NCI-H2171 treated with DMSO at 0.1 percent for 48 hours (cell line): Measurements from ENCODE around the gene HNRNPUL1.

Experiments
- DNase-seq: peaks from one replicate; lab custom pipeline; 2025; lab: John Stamatoyannopoulos, UW

The HNRNPUL1 gene

DNA sequence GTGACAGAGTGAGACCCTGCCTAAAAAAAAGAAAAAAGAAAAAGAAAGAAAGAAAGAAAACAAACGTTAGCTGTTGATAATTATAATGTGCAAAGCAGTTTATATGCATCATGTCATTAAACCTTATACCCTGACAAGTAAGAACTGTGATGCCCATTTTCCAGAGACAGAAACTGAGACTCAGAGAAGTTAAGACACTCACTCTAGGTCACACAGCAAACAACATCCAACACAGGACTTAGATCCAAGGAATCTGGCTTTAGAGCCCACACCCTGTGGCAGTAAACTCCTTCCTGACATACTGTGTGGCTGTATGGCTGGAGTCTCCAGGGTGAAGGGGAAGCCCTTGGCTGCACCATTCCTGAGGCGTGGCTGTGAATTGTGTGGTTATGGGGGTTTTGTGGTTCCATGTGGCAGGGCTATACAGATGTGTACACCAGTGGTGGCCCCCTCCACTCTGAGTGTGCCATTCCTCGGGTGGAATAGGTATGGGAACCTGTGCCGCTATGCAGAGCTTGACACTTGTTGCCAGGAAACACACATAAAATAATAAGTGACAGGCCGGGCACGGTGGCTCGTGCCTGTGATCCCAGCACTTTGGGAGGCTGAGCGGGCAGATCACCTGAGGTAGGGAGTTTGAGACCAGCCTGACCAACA lies 29.5 kb upstream of the HNRNPUL1 start:
- DNase-seq = no peak

DNA sequence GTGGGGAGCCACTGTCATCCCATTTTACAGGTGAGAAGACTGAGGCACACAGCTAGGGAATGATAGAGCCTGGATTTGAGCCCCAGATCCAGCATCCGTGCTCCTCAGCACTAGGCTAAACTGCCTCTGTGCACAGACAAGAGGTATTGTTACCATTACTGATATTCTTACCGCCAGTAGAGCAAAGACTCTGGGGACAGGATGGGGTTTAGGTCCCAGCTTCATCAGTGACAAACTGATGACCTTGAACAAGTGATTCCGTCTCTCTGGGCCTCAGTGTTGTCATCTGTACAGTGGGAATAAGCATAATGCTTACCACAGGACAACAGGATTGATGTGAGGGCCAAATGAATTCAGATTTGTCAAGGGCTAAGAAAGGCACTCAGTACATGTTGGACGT lies 28.7 kb upstream of the HNRNPUL1 start:
- no peak for DNase-seq

DNA sequence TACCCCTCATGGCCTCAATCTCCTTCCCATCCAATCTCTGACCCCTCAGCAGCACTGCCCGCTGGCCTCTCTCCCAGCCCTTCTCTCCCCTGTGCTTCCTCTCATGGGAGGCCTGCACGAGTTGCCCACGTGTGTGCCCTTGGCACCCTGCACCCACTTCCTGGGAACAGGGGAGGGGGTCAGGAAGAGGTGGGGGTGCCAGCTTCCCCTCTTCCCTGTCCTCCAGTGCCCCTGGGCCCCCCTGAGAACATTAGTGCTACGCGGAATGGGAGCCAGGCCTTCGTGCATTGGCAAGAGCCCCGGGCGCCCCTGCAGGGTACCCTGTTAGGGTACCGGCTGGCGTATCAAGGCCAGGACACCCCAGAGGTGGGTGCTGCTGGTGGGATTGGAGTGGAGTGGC lies 25.9 kb upstream of the HNRNPUL1 start:
- no peak for DNase-seq

DNA sequence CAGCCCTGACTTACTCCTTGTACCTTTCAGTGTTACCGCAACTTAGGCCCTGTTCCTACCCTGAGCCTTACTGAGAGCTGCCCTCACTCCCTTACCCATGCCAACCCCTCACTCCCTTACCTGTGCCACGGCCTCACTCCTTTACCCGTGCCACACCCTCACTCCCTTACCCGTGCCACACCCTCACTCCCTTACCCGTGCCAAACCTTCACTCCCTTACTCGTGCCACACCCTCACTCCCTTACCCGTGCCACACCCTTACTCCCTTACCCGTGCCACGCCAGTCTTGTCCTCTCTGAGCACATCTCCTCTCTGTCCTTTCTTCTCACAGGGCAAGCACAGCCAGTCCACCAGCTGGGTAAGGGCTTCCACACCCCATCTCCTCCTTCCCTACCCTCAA lies 24.8 kb upstream of the HNRNPUL1 start:
- no peak for DNase-seq

DNA sequence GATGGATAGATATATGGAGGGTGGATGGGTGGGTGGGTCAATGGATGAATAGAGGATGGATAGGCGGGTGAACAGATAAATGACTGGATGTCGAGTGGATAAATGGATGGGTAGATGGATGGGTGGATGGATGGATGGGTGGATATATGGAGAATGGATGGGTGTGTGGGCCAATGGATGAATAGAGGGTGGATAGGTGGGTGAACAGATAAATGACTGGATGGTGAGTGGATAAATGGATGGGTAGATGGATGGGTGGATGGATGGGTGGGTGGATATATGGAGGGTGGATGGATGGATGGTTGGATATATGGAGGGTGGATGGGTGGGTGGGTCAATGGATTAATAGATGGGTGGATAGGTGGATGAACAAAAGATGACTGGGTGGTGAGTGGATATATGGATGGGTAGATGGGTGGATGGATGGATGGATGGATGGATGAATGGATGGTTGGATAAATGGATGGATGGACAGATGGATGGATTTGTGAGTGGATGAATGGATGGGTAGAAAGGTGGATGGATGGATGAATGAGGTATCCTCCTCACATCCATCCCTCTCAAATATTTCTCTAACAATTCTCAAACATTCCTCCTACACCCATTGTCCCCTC lies 24.1 kb upstream of the HNRNPUL1 start:
- DNase-seq = no peak

DNA sequence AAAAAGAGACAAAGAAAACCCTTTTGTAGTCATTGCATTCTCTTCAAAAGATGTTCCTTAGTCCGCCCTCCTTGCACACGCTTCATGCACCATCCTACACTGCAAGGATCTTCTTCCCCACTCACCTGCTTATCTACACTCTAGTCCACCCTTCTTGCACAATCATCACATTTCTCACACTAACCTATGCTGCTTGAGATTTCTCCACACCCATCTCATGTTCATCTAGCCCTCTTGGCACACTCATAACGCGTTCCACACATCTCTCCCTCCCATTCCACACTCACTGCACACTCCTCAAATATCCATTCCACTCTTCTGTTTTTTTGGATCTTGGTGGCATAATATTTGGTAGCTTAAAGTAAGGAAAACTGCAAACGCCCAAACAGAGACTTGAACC lies 22.3 kb upstream of the HNRNPUL1 start:
- DNase-seq = no peak

DNA sequence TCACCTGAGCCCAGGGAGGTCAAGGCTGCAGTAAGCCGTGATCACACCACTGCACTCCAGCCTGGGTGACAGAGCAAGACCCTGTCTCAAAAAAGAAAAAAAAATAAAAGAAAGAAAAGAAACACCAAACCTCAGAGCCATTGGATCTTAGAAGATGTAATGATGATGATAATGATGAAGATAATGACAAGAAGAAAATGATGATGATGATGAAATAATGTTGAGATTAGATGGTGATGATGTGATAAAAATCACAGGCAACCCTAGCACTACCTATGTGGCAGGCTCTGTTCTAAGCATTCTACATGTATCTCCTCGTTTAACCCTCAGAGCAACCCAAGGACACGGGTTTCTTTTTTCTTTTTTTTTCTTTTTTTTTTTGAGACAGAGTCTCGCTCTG lies 20.1 kb upstream of the HNRNPUL1 start:
- DNase-seq = no peak

DNA sequence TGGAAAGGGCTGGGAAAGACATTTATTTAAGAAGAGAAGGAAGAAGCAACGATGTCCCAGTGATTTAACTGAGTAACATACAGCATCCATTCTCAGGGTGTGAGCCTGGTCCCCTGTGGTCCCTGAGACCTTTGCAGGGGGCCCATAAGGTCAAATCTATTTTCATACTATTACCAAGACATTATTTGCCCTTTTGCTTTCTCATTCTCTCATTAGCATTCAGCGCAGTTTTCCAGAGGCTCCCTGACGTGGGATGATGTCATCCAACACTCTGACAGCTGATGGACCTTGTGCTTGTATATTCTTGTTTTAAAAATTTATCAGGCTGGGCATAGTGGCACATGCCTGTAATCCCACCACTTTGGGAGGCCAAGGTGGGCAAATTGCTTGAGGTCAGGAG lies 18.3 kb upstream of the HNRNPUL1 start:
- no peak for DNase-seq

DNA sequence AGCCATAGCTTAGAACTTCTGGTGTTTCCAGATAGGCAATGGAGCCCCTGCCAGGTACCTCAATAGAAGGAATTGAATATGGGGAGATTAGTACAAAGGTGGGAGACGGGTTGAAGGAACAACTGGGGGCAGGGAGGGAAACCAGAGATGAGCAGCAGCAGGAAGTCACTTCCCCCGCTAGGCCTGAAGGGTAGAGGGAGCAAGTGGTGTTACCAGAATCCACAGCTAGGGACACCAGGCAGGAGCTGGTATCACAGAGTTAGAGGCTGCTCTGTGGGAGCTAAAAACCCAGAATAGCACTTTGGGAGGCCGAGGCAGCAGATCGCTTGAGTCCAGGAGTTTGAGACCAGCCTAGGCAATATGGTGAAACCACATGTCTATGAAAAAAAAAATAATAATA lies 15.3 kb upstream of the HNRNPUL1 start:
- DNase-seq = no peak

DNA sequence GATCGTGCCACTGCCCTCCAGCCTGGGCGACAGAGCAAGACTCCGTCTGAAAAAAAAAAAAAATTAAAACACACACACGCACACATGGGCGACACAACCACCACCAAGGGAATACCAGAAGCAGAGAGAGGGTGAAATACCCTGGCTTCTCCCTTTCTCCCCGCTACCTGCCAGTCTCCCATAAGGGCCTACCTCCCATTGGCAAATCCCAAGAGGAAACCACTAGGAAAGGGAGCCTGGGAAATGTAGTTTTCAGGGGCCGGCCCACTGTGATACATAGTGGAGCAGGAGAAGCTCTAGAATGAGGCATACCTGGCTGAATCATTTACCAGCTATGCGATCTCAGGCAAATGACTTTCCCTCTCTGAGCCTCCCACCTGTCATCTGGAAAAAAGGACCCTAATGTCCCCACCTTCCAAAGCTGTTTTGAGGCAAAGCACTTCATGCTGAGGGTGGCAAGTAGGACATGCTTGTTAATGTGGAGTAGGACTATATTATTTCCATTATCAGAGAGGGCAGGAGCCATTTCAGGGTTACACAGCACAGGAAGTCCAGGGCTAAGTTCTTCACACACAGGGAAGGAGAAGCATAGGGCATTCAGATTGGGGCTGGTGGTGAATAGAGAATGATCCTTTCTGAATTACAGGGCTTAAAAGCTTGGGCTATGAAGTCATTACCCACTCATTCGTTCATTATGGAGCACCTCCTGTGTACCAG lies 14.3 kb upstream of the HNRNPUL1 start:
- DNase-seq = no peak

DNA sequence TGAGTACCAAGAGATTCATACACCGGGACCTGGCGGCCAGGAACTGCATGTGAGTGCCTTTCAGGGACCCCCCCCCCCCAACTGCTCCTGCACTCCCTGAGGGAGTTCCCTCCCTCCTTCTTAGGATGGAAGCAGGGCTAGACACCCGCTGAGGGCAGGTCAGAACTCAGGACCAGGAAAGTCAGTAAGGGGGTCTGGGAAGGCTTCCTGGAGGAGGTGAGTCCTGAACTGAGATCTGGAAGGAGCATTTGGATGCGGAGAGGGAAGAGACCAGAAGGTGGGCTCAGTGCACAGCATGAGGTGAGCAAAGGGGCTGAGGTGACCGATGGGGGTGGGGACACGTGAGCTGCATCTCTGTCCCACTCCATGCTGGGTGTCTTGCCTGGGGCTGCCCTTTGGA lies 10.5 kb upstream of the HNRNPUL1 start:
- DNase-seq = no peak

DNA sequence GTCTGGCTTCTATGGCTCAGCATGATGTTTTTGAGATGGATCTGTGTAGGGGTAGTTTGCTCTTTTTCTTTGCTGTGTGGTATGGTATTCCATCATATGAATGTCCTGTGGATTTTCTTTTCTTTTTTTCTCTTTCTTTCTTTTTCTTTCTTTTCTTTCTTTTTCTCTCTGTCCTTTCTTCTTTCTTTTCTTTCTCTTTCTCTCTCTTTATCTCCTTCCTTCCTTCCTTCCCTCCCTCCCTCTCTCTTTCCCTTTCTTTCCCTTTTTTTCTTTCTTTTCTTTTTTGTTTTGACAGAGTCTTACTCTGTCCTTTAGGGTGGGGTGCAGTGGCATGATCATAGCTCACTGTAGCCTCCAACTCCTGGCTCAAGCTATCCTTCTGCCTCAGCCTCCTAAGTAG lies 9.0 kb upstream of the HNRNPUL1 start:
- no peak for DNase-seq

DNA sequence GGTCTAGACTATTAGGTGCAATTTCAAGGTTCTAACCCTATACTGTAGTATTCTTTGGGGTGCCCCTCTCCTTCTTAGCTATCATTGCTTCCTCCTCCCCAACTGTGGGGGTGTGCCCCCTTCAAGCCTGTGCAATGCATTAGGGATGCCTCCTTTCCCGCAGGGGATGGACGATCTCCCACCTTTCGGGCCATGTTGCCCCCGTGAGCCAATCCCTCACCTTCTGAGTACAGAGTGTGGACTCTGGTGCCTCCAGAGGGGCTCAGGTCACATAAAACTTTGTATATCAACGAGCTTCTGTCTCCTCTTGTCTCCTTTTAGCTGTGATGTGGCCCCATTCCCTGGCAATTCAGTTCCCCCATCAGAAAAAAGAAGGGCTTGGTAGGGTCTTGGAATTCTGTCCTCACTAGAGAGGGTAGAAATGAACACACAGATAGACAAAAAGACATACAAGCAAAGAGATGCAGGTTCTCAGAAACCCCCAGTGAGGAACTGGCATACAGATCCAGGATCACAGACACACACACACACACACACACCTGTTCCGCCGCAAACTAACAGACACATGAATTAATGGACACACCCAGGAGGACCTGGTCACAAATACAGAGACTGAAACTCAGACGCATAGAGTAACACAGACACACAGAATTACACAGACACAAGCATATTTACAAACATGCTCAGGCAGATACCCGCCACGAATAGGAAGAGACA lies 2.5 kb upstream of the HNRNPUL1 start:
- no peak for DNase-seq

DNA sequence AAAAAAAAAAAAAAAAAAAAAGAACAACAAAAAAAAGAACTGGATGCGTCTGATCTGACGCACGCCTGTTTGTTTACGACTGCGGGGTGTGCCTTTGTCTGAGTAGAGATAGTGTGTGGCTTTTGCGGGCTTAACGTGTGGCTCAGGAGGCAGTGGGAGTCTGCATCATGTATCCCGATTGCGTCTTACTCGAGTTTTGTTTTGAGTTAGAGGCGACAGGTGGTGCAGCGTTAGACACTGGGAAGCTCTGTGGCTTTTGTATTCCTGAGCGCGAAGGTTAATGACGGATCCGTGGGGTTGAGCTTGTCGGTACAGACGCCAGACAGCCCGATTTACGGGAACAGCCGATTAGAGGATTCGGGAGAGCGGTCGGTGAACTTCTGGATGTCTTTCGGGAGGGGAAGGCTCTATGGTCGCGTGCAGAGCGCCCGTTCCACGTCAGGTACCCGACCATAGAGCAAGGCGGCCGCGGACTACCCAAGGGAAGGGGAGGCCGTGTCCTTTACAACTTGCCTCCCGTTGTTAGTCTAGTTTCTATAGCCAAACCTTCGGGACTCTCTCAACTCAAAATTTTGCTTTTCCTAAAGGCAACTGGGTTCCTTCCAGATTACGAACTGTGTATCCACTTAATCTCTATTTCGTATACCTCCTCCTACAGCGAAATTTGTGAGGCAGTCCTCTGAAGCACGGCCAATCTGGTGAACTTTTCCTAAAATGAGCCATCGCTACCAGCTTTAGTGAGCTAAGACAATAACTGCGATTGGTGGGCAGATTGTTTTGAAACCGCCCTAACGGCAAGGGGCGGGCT lies 926 bp upstream of the HNRNPUL1 start:
- peak; percentile 86 for DNase-seq

DNA sequence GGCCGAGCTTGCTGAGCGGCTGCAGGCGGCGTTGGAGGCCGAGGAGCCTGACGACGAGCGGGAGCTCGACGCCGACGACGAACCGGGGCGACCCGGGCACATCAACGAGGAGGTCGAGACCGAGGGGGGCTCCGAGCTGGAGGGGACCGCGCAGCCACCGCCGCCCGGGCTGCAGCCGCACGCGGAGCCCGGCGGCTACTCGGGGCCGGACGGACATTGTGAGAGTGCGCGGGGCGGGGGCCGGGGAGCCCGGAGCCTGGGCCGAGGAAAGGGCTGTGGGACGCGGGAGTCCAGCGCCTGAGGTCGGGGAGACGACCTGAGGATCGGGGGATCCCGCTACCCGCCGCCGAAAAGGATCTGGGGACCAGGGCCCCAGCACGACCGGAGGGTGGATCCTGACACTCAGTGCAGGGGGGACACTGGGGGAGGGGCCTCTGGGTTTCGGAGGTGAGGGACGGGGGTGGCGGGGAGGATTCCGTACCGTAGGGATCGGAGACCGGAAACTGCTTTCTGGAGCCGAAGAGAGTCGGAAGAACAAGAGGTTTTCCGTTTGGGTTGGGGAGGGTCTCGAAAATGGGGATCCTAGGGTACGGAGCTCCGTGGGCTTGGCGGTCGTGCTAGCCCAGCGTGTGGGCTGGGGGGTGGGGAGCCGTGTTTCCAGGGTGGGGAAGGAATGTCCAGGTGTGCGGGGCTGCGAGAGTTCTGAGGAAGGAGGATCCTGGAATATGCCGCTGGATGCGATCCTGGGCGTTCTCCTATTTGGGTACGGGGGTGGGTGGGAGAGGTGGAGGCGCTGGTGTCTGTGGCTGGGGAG lies 616 bp downstream of the HNRNPUL1 start:
- peak; percentile 40 for DNase-seq

DNA sequence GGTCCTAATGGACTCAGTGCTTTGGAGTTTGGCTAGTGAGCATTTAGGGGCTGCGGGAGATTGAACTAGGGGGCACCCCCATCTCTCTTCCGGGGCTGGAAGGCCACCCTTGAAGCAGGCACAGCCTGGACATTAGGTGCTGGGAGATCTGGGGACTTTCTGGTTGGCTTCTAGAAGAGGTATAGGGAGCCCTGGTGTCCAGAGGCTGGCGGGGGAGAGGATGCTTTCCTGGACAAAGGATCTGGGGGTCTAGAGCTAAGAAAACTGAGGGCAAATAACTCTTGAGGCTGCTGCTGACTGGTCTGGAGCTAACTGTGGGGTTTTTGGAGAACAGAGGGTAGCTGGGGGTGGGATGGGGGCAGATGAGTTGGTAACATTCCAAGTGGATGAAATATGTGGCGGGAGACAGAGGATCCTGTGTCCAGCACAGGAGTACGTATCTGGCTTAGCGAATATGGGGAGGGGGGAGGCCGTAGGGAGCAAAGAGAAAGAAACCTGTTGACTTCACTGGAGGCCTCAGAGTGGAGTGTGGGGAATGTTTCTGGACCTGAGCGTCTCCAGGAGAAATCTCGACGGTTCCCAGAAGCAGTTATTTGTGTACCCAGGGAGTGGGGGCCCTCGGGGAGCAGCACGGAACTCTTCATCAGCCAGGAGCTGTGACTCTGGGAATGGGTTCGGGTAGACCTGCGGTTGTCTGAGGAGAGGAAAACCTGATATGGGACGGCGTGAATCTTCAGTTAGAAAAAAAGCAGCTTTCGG lies 1.4 kb downstream of the HNRNPUL1 start:
- DNase-seq = no peak

DNA sequence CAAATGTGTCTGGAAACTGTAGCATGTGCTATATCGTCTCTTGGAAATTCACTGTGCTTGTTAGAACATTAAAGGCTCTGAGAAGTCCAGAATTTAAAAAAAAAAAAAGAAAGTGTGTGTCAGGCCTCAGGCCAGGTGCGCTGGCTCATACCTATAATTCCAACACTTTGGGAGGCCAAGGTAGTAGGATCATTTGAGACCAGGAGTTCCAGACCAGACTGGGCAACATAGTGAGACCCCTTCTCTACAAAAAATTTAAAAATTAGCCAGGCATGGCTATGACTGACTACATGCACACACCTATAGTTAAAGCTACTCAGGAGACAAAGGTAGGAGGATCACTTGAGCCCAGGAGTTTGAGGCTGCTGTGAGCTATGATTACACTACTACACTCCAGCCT lies 4.9 kb downstream of the HNRNPUL1 start:
- DNase-seq = no peak

DNA sequence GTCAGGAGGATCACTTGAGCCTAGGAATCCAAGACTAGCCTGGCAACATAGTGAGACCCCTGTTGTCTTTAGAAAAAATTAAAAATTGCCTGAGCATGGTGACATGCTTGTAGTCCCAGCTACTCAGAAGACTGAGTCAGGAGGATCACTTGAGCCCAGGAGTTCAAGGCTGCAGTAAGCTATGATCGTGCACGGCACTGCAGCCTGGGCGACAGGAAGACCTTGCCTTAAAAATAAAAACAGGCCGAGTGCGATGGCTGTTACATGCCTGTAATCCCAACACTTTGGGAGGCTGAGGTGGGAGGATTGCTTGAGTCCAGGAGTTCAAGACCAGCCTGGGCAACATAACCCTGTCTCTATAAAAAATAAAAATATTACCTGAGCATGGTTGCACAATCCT lies 5.4 kb downstream of the HNRNPUL1 start:
- DNase-seq = no peak

DNA sequence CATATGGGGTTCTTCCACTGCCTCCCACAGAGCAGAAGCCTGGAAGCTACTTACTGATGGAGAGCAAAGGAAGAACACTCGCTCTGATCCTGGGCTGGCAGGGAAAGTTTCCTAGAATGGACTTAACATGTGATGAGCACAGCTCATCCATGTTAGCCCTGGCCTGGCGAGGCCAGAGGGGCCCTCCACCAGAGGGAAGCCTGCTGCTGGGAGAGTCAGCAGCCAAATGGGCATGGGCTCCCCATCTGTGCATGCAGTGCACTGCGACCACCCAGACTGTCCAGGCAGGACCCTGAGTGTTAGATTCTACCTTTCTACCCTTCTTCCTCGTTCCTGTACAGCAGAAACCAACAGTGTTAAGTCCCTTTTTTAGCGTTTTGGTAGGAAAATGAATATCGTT lies 8.9 kb downstream of the HNRNPUL1 start:
- no peak for DNase-seq

DNA sequence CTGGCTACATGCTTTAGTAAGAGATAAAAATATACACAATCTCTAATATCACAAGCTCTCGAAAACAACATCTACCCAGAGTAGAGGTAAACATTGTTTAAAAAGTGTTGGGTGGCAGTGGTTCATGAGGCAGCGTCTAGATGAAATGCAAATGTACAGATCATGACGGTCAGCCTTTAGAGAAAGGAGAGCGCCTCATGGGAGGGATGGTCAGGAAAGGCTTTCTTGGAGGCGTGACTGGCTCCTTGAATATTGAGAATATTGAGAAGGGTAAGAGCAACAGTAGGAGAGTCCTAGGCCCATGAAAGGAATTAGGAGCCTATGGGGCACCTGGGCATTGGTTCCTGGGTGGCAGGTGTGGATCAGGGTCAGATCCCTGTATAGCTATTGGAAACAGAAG lies 10.6 kb downstream of the HNRNPUL1 start:
- no peak for DNase-seq

DNA sequence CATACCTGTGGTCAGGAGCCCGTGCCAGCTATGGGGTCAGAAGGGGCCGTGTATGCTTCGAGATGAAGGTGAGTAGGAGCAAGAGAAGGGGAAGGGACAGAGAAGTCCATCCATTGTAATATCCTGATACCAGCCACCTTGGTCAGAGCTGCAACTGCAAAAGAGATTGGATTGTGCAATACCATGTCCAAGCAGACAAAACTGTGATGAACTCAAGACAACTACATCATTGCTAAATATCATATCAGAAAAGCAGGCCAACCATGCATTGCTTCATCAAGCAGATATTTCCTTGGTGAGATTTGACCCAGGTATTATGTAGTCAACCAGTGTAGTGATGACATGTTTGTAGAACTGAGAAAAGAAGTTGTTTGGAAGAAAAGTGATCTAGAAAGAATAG lies 12.1 kb downstream of the HNRNPUL1 start:
- DNase-seq = no peak
